Measurements from ENCODE around the gene DHX16. TPM values are rescaled to one million over a fixed set of nuclear protein-coding genes. Genes with fewer than 3 reads are reported as not detected.

Gene DHX16
- total and polyA plus RNA-seq, 2 experiments from 2014 or later: 16.0 to 31.3 TPM

GRCh38 chr6:30657454-30657853 is 15.4 kb downstream of the DHX16 start (continued):
- no peak for TF ChIP-seq ZNF462 (CRISPR knock-in tag; IDR thresholded peaks at IDR 0.05)
- no peak for TF ChIP-seq EZH2phosphoT487 (IDR thresholded peaks at IDR 0.05; ENCODE audit: unreplicated experiment)
- TF ChIP-seq ZNF114 (CRISPR knock-in tag; IDR thresholded peaks at IDR 0.05): no peak
- no peak for TF ChIP-seq ETS1 (IDR thresholded peaks at IDR 0.05)
- no peak for TF ChIP-seq NANOG (IDR thresholded peaks at IDR 0.05; ENCODE audit: borderline replicate concordance)
- no peak for TF ChIP-seq REST (IDR thresholded peaks at IDR 0.05; ENCODE audit: unreplicated experiment)
- TF ChIP-seq POLR2AphosphoS5 (IDR thresholded peaks at IDR 0.05; ENCODE audit: low read depth): no peak
- no peak for TF ChIP-seq EZH2 (IDR thresholded peaks at IDR 0.05; ENCODE audit: low read depth, unreplicated experiment)
- TF ChIP-seq STAT1 (IDR thresholded peaks at IDR 0.05; ENCODE audit: unreplicated experiment): no peak
- TF ChIP-seq CTCF (conservative IDR thresholded peaks at IDR 0.05; ENCODE audit: low read depth in 2 of 2): no peak

Measured in GM23338 (cell line).